SKM-1 treated with dmso at 0.1 percent for 144 hours (cell line): Measurements from ENCODE around the gene RAMP2.
"Not testable (repeated sequence)": the region's sequence is repeated elsewhere in the genome, so short reads cannot be mapped to it uniquely, and the experiment has no call there.

Experiments used
- DNase-seq: peaks from one replicate; lab custom pipeline; 2025; ENCODE audit not compliant: unreplicated experiment; lab: John Stamatoyannopoulos, UW

RAMP2 gene, protein sequence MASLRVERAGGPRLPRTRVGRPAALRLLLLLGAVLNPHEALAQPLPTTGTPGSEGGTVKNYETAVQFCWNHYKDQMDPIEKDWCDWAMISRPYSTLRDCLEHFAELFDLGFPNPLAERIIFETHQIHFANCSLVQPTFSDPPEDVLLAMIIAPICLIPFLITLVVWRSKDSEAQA

DNA sequence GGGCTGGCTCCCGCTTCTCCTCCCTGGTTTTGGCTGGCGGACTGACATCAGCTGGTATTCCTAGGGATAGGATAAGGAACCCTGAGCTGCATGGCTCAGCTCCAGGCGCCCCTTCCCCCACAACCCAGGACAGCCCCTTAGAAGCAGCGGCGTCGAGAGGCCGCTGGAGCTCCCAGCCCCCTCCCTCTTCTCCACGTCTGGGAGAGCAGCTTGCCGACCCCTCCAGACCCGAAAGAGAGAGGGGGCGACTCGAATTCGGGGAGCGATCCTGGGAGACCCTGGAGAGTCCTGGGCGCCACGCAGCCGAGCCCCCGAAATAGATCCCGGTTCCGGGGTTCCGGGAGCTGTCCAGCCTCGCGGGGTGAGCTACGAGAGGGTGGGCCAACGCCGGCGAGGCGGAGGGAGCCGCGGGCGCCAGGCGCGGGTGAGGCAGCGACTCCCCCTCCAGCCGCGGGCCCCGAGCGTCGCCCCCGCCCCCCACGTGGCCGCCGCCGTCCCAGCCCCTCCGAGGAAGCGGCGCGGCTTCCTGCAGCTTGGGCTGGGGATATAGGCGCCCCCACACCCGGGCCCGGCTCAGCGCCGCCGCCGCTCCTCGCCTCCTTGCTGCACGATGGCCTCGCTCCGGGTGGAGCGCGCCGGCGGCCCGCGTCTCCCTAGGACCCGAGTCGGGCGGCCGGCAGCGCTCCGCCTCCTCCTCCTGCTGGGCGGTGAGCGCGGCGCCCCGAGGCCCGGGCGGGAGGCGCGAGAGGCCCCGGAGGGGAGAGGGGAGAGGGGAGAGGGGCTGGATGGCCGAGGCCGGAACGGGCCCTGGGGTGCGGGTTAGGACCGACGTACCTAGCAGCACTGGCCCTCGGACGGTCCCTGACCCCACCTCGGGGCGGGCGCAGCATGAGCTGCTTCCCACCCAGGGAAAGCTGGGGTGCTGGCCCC lies at the start of gene RAMP2:
TSS of gene RAMP2 (plus strand) at position 576 of the 930 bp plus-strand sequence. CDS start at position 611, 35 bp downstream.
- DNase-seq = no peak

DNA sequence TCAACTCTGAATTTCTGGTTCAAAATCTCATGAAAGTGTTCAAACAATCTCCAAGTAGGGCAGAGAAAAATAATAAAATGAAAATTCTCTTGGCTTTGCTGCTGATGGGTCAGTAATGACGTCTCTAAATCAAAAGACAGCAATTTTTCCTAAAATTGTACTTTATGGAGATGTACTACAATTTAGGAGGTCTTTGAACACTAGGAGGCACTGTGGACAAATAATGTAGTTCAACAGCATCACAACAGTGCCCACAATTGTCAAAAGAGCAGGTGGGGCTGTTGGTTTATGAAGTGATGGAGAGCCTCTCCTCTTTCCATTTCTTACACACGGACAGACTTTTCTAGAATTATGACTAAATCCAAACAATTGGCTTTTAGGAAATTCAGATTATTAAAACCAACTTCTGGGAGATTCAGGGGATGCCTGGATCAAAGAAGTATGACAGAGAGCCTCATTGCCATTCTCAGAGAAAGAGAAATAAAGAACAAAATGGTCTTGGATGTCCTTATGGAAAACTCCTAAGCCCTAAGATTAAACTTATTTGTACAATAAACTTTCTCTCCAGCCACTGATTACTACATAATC lies 39.9 kb upstream of the RAMP2 start:
- peak; percentile 57 for DNase-seq

DNA sequence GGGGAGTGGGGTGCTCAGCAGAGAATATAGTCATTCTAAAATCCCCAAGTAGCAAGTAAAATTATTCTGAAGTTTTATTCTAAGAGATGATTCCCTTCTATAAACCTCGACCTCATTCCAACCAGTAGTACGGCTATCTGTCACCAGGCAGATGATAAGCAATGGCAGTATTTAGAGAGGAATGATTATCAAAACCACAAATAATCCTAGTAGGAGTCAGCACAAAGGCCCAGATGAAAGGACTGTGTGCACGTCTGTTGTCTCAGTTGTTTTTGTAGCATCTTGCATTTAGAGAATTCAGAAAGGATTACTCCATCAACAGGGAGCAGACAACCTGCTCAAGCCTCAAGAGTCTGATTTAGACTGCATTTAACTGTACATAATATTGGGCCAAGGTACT lies 37.4 kb upstream of the RAMP2 start:
- DNase-seq = no peak

DNA sequence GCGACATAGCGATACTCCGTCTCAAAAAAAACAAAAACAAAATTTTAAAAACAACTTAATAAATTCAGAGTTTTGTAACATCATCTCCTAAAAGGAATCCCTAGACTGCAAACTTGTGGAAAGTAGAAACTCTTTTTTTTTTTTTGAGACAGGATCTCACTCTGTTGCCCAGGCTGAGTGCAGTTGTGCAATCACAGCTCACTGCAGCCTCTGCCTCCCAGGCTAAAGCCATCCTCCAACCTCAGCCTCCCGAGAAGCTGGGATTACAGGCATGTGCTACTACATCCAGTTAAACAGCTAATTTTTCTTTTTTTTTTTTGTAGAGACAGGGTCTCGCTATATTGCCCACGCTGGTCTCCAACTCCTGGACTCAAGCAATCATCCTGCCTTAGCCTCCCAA lies 35.9 kb upstream of the RAMP2 start:
- no peak for DNase-seq

DNA sequence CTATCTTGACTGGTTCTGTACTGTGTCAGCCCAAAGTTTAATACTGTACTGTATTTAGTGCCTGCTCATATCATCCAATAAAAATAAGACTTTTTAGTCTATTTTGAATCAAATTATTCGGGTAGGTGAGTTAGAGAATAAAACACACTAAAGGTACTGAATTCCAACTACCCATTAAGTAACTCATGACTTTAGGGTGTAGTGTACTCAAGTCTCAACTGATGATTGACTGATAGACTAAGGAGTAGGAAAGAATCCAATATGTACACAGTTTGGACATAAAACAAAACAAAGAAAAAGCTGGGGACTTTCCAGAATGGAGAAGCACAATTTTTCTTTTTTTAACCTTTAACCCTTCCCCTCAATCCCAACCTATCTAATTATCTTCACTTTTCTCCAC lies 20.3 kb upstream of the RAMP2 start:
- DNase-seq = no peak

DNA sequence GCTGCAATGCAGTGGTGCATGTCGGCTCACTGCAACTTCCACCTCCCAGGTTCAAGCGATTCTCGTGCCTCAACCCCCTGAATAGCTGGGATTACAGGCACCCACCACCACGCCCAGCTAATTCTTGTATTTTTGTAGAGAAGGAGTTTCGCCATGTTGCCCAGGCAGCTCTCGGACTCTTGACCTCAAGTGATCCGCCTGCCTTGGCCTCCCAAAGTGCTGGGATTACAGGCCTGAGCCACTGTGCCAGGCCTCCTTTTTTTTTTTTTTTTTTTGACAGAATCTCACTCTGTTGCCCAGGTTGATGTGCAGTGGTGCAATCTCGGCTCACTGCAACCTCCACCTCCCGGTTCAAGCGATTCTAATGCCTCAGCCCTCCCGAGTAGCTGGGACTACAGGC lies 18.1 kb upstream of the RAMP2 start:
- DNase-seq = not testable (repeated sequence)

DNA sequence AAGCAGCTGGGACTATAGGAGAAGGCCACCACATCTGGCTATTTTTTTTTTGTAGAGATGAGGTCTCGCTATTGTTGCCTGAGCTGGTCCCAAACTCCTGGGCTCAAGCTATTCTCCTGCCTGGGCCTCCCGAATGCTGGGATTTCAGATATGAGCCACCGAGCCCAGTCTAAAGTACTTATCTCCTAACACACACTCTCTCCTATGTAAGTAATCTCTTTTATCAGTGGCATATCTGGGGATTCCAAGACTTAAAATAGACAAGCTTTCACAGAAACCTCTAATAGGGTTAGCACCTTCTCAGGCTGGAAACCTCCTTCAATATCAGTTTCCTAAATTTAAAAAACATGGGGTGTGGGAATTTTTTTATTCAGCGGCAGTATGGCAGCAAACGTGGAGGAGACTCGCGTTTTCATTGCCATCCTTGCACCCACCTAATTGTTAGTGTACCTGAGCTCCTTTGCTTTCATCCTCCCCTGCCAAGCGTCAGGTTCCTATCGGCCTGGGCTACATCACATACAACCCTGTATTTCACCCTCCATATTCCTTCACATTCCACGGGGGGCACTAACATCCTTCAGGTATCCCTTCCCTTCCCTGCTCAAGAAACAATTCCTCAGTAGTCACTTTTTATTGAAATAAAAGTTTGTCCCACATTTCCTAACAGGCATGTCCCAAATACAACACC lies 17.3 kb upstream of the RAMP2 start:
- DNase-seq = no peak

DNA sequence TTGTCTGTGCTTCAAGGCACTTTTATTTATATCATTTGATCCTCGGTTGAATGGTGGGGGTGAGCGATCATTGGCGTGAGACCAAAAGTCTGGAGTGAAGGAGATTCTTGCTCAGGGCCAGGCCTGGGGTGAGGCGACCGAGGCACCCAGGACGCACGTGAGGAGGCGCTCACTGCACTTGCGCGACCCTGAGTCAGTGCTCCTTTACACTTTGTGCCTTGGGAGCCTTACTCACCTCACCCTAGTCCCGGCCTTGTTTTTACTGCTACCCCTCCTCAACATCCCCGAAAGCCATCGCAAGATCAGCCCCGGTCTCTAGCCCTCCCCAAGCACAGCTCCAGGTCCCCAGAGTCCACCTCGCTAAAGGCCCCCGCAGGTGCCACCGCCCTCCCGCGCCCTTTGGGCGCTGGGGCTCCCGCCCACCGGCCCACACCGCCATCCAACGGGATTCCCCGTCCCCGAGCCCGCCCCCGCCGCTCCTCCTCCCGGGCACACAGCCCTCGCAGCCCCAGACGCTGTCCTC lies 16.7 kb upstream of the RAMP2 start:
- peak; percentile 48 for DNase-seq

DNA sequence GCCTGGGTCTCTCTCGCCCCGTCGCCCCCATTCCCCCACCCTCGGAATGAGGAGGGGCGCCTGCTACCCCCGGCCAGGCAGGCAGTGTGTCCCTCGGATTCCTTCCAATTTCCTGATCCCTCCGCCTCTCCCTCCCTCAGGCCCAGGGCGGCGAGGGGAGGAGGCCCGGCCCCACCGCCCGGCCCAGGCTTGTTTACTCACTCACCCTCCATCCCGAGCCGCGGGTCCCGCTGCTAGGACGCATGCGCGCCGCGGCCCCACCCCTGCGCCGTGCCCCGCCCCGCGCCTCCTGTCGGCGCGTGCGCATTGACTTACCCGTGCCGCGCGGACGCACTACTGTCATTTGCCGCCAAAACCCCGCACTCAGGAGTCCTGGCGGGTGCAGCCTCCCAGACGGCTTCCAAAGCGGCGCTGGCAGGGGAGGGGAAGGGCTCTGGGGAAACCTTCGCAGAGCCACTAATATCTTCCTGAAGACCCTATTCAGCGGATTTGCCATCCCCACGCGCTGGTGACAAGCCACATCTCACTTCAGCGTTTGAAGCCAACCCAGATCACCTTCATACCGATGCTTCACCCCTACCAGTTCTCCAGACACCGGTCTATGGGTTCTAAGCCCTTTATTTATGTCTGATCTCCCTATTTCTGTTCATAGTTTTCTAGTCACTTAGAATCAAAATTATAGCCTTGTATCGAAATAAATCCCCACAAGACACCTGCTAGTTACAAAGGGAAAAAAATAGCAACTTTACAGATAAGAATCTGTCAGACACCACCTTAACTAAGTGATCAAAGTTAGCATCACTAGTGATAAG lies 16.0 kb upstream of the RAMP2 start, which contains the start of gene EZH1:
TSS of gene EZH1 (minus strand) at position 235 of the 812 bp plus-strand sequence. CDS start 16,099 bp downstream, outside the sequence.
- peak; percentile 90 for DNase-seq

DNA sequence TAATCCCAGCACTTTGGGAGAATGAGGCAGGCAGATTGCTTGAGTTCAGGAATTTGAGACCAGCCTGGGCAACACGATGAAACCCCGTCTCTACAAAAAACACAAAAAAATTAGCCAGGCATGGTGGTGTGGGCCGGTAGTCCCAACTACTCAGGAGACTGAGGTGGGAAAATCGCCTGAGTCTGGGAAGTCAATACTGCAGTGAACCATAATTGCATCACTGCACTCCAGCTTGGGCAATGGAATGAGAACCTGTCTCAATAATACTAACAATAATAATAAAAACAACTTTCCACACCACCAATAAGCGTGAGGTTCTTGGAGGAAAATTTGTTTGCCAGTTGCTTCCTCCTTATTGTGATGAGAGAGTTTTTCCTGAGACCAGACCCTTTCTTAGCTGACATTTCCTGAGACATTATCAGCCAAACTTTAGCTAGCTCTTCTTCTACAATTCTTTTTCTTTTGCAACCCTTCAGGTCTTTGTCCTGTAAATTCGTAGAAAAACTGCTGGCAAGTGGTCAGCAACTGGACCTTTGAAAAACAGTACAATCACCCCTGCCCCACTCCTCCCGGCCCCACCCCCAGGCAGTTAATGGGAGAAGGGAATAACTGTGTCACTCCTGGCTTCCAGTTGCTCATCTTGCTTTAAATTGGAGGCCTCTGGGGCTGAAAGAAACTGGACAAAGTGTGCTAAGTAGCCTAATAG lies 12.7 kb upstream of the RAMP2 start:
- no peak for DNase-seq

DNA sequence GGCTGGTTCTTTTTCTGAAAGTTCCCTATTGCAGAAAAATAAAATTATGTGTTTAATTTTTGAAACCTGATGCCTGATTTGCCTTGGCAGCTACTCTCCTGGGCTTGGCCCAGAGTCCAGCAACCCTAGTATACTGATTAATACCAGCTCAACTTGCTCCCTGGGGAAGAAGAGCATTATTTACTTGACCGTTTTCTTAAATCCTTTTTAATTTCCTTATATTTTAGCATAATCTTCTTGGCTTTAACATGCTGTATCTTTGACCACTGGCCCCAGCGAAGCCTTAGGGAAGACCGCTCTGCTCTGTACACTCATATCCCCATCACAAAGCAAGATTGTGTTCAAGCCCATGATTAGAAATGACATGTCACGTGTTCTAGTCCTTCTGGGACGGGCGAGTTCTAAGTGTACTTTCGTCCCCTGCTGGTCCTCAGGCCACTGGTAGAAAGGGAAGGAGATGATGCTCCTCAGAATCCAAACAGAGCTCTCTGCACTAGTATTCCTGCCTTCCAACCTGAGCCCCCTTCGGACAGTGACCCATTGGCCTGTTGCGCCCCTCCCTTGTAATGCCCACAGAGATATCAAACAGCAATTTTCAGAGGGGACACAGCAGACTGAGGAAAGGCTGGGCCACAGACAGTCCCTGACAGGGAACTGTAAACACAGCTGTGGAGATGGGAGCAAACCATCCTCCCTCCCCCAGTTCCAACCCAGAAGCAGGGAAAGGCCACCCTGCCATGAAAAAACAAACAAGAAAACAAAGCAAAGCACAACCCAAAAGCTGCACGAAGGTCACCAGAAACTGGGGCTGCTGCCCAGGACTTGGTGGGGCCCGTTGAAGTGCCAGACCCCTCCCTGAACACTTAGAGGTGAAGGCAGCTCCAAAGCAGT lies 11.9 kb upstream of the RAMP2 start:
- DNase-seq = no peak

DNA sequence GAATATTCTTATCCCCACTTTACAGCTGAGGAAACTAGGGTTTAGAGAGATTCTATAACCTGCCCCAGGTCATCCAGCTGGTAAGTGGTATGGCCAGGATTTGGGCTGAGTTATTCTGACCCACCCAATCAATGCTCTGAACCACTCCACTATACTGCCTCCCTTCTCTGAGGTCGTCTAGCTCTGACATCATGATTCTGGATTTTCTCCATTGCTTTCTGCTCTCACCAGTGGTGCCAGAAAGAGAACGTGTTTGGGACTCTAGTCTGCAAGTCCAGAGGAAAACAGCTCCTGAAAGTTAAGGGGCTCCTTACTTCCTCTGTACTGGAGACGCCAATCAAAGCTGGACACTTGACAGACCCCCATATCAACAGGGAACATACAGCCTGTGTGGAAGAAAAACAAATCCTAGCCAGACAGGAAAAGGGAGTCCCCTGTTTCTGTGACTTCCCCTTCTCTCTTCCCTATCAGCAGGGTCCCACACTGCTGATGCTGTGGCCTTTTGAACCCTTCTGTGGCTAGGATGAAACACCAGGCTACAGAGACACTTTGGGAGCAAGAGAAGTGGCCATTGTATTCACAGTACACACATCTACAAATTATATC lies 10.2 kb upstream of the RAMP2 start:
- peak; percentile 28 for DNase-seq

DNA sequence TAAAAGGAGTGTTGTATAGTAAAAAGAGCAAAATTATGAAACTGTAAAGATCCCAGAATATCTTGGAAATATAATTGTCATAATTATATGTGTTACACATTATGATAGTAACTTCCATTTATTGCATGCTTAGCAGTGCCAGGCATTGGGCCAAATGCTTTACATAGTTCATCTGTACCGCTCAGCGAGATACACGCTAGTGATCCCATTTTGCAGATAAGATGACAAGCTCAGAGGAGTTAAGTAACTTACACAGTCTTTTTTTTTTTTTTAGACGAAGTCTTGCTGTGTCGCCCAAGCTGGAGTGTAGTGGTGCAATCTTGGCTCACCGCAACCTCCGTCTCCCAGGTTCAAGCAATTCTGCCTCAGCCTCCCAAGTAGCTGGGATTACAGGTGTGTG lies 9.4 kb upstream of the RAMP2 start:
- DNase-seq = no peak

DNA sequence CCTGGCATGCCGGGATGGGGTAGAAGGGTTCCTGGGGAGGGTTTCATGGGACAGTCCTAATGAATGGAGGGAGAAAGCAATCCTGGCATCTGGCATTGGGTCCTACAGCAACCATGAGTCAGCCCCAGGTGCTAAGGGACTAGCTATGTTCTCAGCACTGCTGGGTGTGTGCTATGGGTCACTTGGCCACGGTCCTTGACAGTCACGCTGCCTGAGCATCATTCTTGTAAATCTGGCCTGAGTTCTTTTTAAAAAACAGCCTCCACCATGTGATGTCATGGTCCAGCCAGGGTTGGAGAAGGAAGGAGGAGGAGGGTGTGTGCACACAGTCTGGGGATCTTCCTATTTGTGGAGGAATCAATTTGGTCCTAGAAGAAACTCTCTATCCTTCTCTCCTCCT lies 6.2 kb upstream of the RAMP2 start:
- DNase-seq = no peak

DNA sequence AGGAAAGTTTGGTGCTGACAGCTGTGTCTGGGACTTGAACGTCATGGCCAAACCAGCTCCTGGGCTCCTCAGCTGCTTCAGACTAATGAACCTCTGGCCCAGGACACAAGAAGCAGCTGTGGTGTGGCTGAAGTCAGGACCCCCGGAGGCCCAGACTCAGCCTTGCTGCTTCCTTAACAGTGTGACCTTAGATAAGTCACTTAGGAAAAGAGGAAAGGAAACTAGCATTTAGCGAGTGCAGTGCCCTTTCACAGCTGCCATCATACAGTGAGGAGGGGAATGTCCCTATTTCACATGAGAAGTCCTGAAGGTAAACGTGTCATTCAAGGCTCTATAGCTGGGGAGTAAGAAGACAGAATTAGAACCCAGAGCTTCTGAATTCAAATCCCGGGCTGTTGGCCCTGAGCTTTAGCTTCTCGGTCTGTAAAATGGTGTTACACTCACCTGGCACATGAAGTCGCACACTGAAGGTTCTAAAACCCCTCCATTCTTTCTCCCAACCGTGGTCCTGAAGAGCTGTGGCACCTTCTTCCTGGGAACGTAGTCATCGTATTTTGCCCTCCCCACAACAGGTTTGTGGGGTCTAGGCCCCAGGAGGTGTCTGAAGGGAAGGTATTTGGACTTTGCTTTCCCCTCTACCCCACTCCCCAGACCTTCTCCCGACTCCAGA lies 910 bp upstream of the RAMP2 start:
- no peak for DNase-seq

DNA sequence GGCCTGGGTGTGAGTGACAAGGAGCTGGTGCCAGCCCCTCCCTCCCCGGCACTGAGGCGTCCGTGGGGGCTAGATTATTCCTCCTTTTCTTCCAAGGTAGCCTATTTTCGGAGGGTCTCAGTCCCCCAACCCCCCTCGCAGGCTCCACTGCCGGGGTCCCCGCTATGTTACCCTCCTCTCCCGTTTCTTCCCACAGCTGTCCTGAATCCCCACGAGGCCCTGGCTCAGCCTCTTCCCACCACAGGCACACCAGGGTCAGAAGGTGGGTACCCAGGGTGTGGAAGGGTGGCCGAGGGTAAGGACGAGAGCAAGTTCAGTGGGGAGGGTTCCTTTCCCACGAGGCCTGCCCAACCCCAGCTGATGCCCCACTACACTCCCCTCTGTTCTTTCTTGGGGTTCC lies 611 bp downstream of the RAMP2 start:
- no peak for DNase-seq

DNA sequence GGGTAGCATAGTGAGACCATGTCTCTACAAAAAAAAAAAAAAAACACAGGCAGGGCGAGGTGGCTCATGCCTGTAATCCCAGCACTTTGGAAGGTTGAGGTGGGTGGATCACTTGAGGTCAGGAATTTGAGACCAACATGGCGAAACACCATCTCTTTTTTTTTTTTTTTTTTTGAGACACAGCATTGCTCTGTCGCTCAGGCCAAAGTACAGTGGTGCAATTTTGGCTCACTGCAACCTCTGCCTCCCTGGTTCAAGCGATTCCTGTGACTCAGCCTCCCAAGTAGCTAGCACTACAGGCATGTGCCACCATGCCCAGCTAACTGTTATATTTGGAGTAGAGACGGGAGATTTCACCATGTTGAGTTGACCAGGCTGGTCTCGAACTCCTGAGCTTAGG lies 5.1 kb downstream of the RAMP2 start:
- no peak for DNase-seq

DNA sequence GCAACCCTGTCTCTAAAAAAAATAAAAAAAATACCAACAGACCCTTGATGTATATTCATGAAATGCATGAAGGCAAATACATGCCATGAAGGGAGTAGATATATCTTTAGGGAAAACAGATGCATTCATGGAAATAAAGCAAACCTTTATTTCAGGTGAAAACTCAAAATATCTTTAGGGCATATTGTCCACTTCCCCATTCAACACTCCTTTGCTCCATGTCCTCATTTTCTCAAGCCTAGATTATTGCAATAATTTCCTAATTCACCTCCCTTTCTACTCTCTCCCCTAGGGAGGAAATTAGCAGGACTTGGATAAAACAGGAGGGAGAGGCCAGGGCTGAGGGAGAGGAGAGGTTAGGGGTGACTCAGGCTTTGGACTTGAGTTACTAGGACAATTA lies 6.5 kb downstream of the RAMP2 start:
- no peak for DNase-seq
